Measurements from ENCODE around the gene RAET1E. TPM values are rescaled to one million over a fixed set of nuclear protein-coding genes. Genes with fewer than 3 reads are reported as not detected.

The RAET1E gene
- total RNA-seq, 1 experiment from 2014 or later, result not detected

- Histone ChIP-seq H3K4me2 (ENCODE audit: insufficient read depth, insufficient read length, low read length) (no peak overlapping the region), H3K4ac (ENCODE audit: low read depth, low read length) (no peak overlapping the region), H3K4me1 (ENCODE audit: insufficient read depth, low read length) (no peaks in the 10 kb centered on the region; the same call in 1 of the 2 replicates), H4K5ac (ENCODE audit: insufficient read length, low read depth, low read length) (no peak overlapping the region), H3K23ac (ENCODE audit: insufficient read length, low read depth, low read length) (no peak overlapping the region), H2BK12ac (ENCODE audit: insufficient read length, low read depth, low read length) (no peak overlapping the region), H3K18ac (ENCODE audit: insufficient read length, low read depth, low read length) (no peak overlapping the region), H3K27ac (ENCODE audit: insufficient read length, low read depth, low read length) (no peak overlapping the region), H4K91ac (ENCODE audit: insufficient read length, low read depth, low read length) (no peak overlapping the region), H3K23me2 (ENCODE audit: insufficient read length, low read depth, low read length, poor library complexity, severe bottlenecking) (no peaks in the 10 kb centered on the region), H4K8ac (replicated peaks; ENCODE audit: insufficient read length, low read depth, low read length) (no peak overlapping the region), H2BK15ac (ENCODE audit: low read depth, low read length) (no peak overlapping the region), H3T11ph (ENCODE audit: low read length) (no peak overlapping the region), H4K20me1 (ENCODE audit: control insufficient read depth, insufficient read depth, insufficient read length) (no peaks in the 10 kb centered on the region), H3K9ac (ENCODE audit: extremely low read depth, insufficient read length, low read length) (no peak overlapping the region), H3K27me3 (ENCODE audit: insufficient read depth, low read length) (no peaks in the 10 kb centered on the region), H2BK20ac (ENCODE audit: low read depth, low read length, poor library complexity, severe bottlenecking) (no peak overlapping the region), H2BK120ac (ENCODE audit: low read depth, low read length, poor library complexity, severe bottlenecking) (no peak overlapping the region), H3K79me2 (ENCODE audit: insufficient read depth, low read length) (no peaks in the 10 kb centered on the region), H3K14ac (ENCODE audit: insufficient read depth, low read length) (no peak overlapping the region), H2AK5ac (ENCODE audit: insufficient read length, low read length) (no peak overlapping the region), H2AFZ (ENCODE audit: low read length) (no peak overlapping the region), H3K9me3 (ENCODE audit: control insufficient read depth, low read depth, low read length) (no peaks in the 10 kb centered on the region), H2BK5ac (ENCODE audit: insufficient read length, low read length) (no peak overlapping the region), H3K79me1 (ENCODE audit: insufficient read depth, low read depth, low read length, poor library complexity, severe bottlenecking) (no peaks in the 10 kb centered on the region), H3K56ac (ENCODE audit: insufficient read length, low read depth, low read length) (no peak overlapping the region)
- Mint-ChIP-seq H3K4me3 (no peak overlapping the region), H3K27ac (no peak overlapping the region), H3K4me1 (peaks cover 0 to 6% of the 10 kb centered on the region in 2 experiments; a peak in 3 of 4 replicates), H3K36me3 (ENCODE audit: insufficient read depth in 1 of 3, low read depth in 3 of 3) (no peaks in the 10 kb centered on the region), H3K27me3 (ENCODE audit: low read depth) (peaks cover 55% of the 10 kb centered on the region), H3K9me3 (no peaks in the 10 kb centered on the region)
- no peak for TF ChIP-seq CTCF (conservative IDR thresholded peaks at IDR 0.05)
- DNase-seq, result no peak
- no CpG with 5 or more reads among the region's 3 CpGs for WGBS (ENCODE audit: extremely low coverage, insufficient read length, low lambda C conversion rate)
Observed at GRCh38 chr6:149891259-149891658, 6.7 kb downstream of the RAET1E start.
